WTC11 (cell line): ENCODE results near the gene DCAF17. TPM values are rescaled to one million over a fixed set of nuclear protein-coding genes. Genes with fewer than 3 reads are reported as not detected.

Experiments
- ATAC-seq: fragments of 200-7000 bp; cut with Tn5 transposase; 2 replicates; pipeline ENCODE4 v1.10.0; 2021; ENCODE audit warnings: mild to moderate bottlenecking, moderate library complexity
- CTCF ChIA-PET: fragments of 300-600 bp; sonication (Branson Sonifier 250); formaldehyde crosslinking; loops from one replicate; lab custom pipeline; 2021; ENCODE audit warnings: antibody characterized with exemption; lab: Charles Lee
- POLR2A ChIA-PET: fragments of 350-600 bp; sonication (Branson Sonifier 250); formaldehyde crosslinking; loops from one replicate; lab custom pipeline; 2021; ENCODE audit warnings: antibody characterized with exemption; lab: Charles Lee
- DNase-seq: peaks from one replicate; pipeline ENCODE4 v3.0.0; 2021; ENCODE audit warnings: low spot score
- H3K27ac Mint-ChIP-seq: 2 replicates; pipeline ENCODE4 v1.8.0; 2021; ENCODE audit warnings: mixed read lengths
- H3K27me3 Mint-ChIP-seq: 2 replicates; pipeline ENCODE4 v1.8.0; 2021; ENCODE audit warnings: low read depth, mild to moderate bottlenecking, moderate library complexity, mixed read lengths
- H3K36me3 Mint-ChIP-seq: 2 replicates; pipeline ENCODE4 v1.8.0; 2021; ENCODE audit warnings: mixed read lengths
- H3K4me1 Mint-ChIP-seq: 2 replicates; pipeline ENCODE4 v1.8.0; 2022; ENCODE audit warnings: mixed read lengths
- H3K4me3 Mint-ChIP-seq: 2 replicates; pipeline ENCODE4 v1.8.0; 2021; ENCODE audit warnings: mild to moderate bottlenecking, moderate library complexity, mixed read lengths
- H3K9me3 Mint-ChIP-seq: 2 replicates; pipeline ENCODE4 v1.8.0; 2021; ENCODE audit warnings: mixed read lengths
- AR ChIP-seq: fragments of 250-450 bp; sonication (Bioruptor Pico); IDR thresholded peaks from 2 replicates; pipeline ENCODE4 v1.9.0; 2021; ENCODE audit warnings: mild to moderate bottlenecking
- ATF2 ChIP-seq: sonication (generic); formaldehyde crosslinking; IDR thresholded peaks from 2 replicates; pipeline ENCODE4 v1.8.1; 2022; ENCODE audit warnings: low read depth, missing genetic modification reagents, borderline replicate concordance
- EMX1 ChIP-seq: fragments of 250-450 bp; sonication (Bioruptor Pico); IDR thresholded peaks from 2 replicates; pipeline ENCODE4 v1.8.0; 2021; ENCODE audit warnings: mild to moderate bottlenecking
- FOXP1 ChIP-seq: sonication (generic); formaldehyde crosslinking; IDR thresholded peaks from 2 replicates; pipeline ENCODE4 v1.8.0; 2022; ENCODE audit warnings: missing genetic modification reagents, mild to moderate bottlenecking, moderate library complexity, borderline replicate concordance
- GTF2I ChIP-seq: fragments of 250-450 bp; sonication (Bioruptor Pico); conservative IDR thresholded peaks from 2 replicates; pipeline ENCODE4 v1.4.0; 2021; ENCODE audit warnings: mild to moderate bottlenecking
- HMGA2 ChIP-seq: fragments of 250-450 bp; sonication (Bioruptor Pico); IDR thresholded peaks from 2 replicates; pipeline ENCODE4 v1.4.0; 2021; ENCODE audit warnings: mild to moderate bottlenecking, moderate library complexity
- IRF1 ChIP-seq: sonication (generic); formaldehyde crosslinking; IDR thresholded peaks from 2 replicates; pipeline ENCODE4 v1.8.0; 2023; ENCODE audit warnings: missing genetic modification reagents
- NR1H2 ChIP-seq: sonication (generic); formaldehyde crosslinking; IDR thresholded peaks from 2 replicates; pipeline ENCODE4 v1.9.0; 2021; ENCODE audit warnings: mild to moderate bottlenecking, moderate library complexity, missing genetic modification reagents
- NR3C1 ChIP-seq: sonication (generic); formaldehyde crosslinking; conservative IDR thresholded peaks from 2 replicates; pipeline ENCODE4 v1.8.1; 2023; ENCODE audit warnings: low read depth, mild to moderate bottlenecking, missing genetic modification reagents
- OVOL2 ChIP-seq: fragments of 250-450 bp; sonication (Bioruptor Pico); IDR thresholded peaks from 2 replicates; pipeline ENCODE4 v1.9.0; 2021; ENCODE audit warnings: mild to moderate bottlenecking, borderline replicate concordance
- SMAD3 ChIP-seq: sonication (generic); formaldehyde crosslinking; IDR thresholded peaks from 2 replicates; pipeline ENCODE4 v1.8.0; 2022; ENCODE audit warnings: missing genetic modification reagents, mild to moderate bottlenecking, borderline replicate concordance
- STAT6 ChIP-seq: sonication (generic); formaldehyde crosslinking; conservative IDR thresholded peaks from 2 replicates; pipeline ENCODE4 v1.8.1; 2023; ENCODE audit warnings: mild to moderate bottlenecking, low read depth, missing genetic modification reagents, moderate library complexity
- ZBTB21 ChIP-seq: sonication (generic); formaldehyde crosslinking; IDR thresholded peaks from 2 replicates; pipeline ENCODE4 v1.8.1; 2023; ENCODE audit warnings: mild to moderate bottlenecking, missing genetic modification reagents, borderline replicate concordance
- ZNF138 ChIP-seq: sonication (generic); formaldehyde crosslinking; conservative IDR thresholded peaks from 2 replicates; pipeline ENCODE4 v1.8.1; 2022; ENCODE audit warnings: mild to moderate bottlenecking, moderate library complexity, missing genetic modification reagents
- ZNF219 ChIP-seq: sonication (generic); formaldehyde crosslinking; IDR thresholded peaks from 2 replicates; pipeline ENCODE4 v1.8.0; 2023; ENCODE audit warnings: missing genetic modification reagents, mild to moderate bottlenecking, borderline replicate concordance
- ZNF232 ChIP-seq: sonication (generic); formaldehyde crosslinking; IDR thresholded peaks from 2 replicates; pipeline ENCODE4 v1.8.0; 2022; ENCODE audit warnings: mild to moderate bottlenecking, missing genetic modification reagents
- ZNF263 ChIP-seq: sonication (generic); formaldehyde crosslinking; IDR thresholded peaks from 2 replicates; pipeline ENCODE4 v1.8.1; 2022; ENCODE audit warnings: low read depth, mild to moderate bottlenecking, moderate library complexity, missing genetic modification reagents
- ZNF532 ChIP-seq: fragments of 250-450 bp; sonication (Bioruptor Pico); IDR thresholded peaks from 2 replicates; pipeline ENCODE4 v1.9.0; 2021; ENCODE audit warnings: mild to moderate bottlenecking, borderline replicate concordance
- total RNA-seq: library from RNA; stranded (reverse); gene quantifications from 3 replicates; pipeline ENCODE4 v1.2.3, GENCODE V29; 2021

Gene DCAF17
- total RNA-seq, 1 experiment from 2014 or later, result 27.2 TPM

GRCh38 chr2:171399292-171399691 is 34.7 kb upstream of the DCAF17 start:
- POLR2A ChIA-PET, result no interaction called here
- Mint-ChIP-seq H3K4me3 (no peak overlapping the region), H3K9me3 (peaks cover 16% of the 10 kb centered on the region), H3K27me3 (no peaks in the 10 kb centered on the region), H3K36me3 (peaks cover 30% of the 10 kb centered on the region), H3K27ac (no peak overlapping the region)
- TF ChIP-seq EMX1 (CRISPR knock-in tag) (no peak), ZBTB21 (CRISPR knock-in tag) (no peak), GTF2I (CRISPR knock-in tag) (no peak), ZNF219 (no peak), ATF2 (no peak), FOXP1 (CRISPR knock-in tag) (no peak), STAT6 (CRISPR knock-in tag) (no peak), IRF1 (CRISPR knock-in tag) (no peak), ZNF263 (CRISPR knock-in tag) (no peak), NR1H2 (no peak), ZNF232 (CRISPR knock-in tag) (no peak), ZNF532 (CRISPR knock-in tag) (no peak), AR (CRISPR knock-in tag) (no peak), SMAD3 (CRISPR knock-in tag) (no peak), ZNF138 (CRISPR knock-in tag) (no peak), HMGA2 (no peak), OVOL2 (no peak), NR3C1 (CRISPR knock-in tag) (no peak)
- TF ChIP-seq, all 79 proteins: peak for 0
- no peak for DNase-seq
- H3K4me1 Mint-ChIP-seq, result peaks cover 49% of the 10 kb centered on the region
- ATAC-seq, result no peak
- CTCF ChIA-PET, result interaction anchor here (3.2 kb wide), 1 partner anchor 17 kb away, joined by 16 read pairs; no protein-coding TSS in a partner anchor
